ENCODE data around the gene RAB38. TPM values are rescaled to one million over a fixed set of nuclear protein-coding genes. Genes with fewer than 3 reads are reported as not detected.

RAB38 gene
- total RNA-seq, 2 experiments from 2014 or later: 0.28 to 0.44 TPM

DNA sequence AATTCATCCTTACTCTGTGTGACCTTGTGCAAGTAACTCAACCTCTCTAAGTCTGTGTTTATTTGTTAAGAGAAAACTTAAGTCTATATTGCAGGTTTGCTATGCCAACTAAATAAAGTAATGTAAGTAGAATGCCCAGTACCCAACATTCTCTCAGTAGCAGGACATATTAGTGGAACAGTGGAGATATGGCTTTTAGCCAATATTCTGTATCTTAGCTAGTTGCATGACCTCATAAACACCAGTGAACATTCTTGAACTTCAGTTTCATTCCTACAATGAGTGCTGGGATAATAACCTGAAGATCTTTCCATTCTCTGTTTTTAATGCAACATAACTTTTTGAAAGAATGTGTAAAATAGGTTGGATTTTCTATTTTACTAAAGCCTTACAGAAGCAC lies 77.0 kb downstream of the RAB38 start:
- Histone ChIP-seq H3K36me3 (ENCODE audit: insufficient read depth, low read length) (no peaks in the 10 kb centered on the region), H3K27me3 (ENCODE audit: control insufficient read depth in 1 of 2, insufficient read depth in 2 of 2, low read length in 2 of 2) (no peaks in the 10 kb centered on the region), H3K27ac (ENCODE audit: low read depth in 1 of 2, low read length in 2 of 2) (no peak overlapping the region), H3K4me1 (ENCODE audit: insufficient read depth, low read length) (no peaks in the 10 kb centered on the region), H3K4me3 (ENCODE audit: low read length) (no peak overlapping the region), H3K9me3 (ENCODE audit: control insufficient read depth in 1 of 2, insufficient read depth in 1 of 2, low read length in 2 of 2) (no peaks in the 10 kb centered on the region)
- ATAC-seq (ENCODE audit: poor library complexity) (no peak), DNase-seq (no peak)
- ChIA-PET CTCF (no interaction called here), POLR2A (no interaction called here)
- H3K27me3 Mint-ChIP-seq: no peaks in the 10 kb centered on the region
- H3K9me3 Mint-ChIP-seq: no peaks in the 10 kb centered on the region
- no peak overlapping the region for H3K4me3 Mint-ChIP-seq
- H3K27ac Mint-ChIP-seq: no peak overlapping the region
- no peak for TF ChIP-seq CTCF (IDR thresholded peaks at IDR 0.05)
- intact Hi-C loops (cut with DNase I, micrococcal nuclease): no loop called here
- H3K36me3 Mint-ChIP-seq (ENCODE audit: low read depth): no peaks in the 10 kb centered on the region
- H3K4me1 Mint-ChIP-seq (ENCODE audit: low read depth): no peaks in the 10 kb centered on the region

- no peak for TF ChIP-seq CTCF (IDR thresholded peaks at IDR 0.05)
- DNase-seq (no peak), ATAC-seq (ENCODE audit: poor library complexity) (no peak)
- intact Hi-C loops (cut with DNase I, micrococcal nuclease): no loop called here
- Mint-ChIP-seq H3K4me3 (no peak overlapping the region), H3K4me1 (ENCODE audit: low read depth) (no peaks in the 10 kb centered on the region), H3K27me3 (no peaks in the 10 kb centered on the region), H3K9me3 (no peaks in the 10 kb centered on the region), H3K36me3 (ENCODE audit: low read depth) (no peaks in the 10 kb centered on the region), H3K27ac (no peak overlapping the region)
- no peaks in the 10 kb centered on the region for H3K27me3 ChIP-seq (ENCODE audit: control insufficient read depth in 1 of 2, insufficient read depth in 2 of 2, low read length in 2 of 2)
- ChIA-PET POLR2A (no interaction called here), CTCF (no interaction called here)
- no peaks in the 10 kb centered on the region for H3K4me1 ChIP-seq (ENCODE audit: insufficient read depth, low read length)
- H3K9me3 ChIP-seq (ENCODE audit: control insufficient read depth in 1 of 2, insufficient read depth in 1 of 2, low read length in 2 of 2): no peaks in the 10 kb centered on the region
- H3K36me3 ChIP-seq (ENCODE audit: insufficient read depth, low read length): no peaks in the 10 kb centered on the region
- no peak overlapping the region for H3K27ac ChIP-seq (ENCODE audit: low read depth in 1 of 2, low read length in 2 of 2)
- no peak overlapping the region for H3K4me3 ChIP-seq (ENCODE audit: low read length)
Measured at GRCh38 chr11:88089134-88089533, 86.1 kb downstream of the RAB38 start.

- Mint-ChIP-seq H3K27ac (no peak overlapping the region), H3K9me3 (no peaks in the 10 kb centered on the region), H3K4me3 (no peak overlapping the region), H3K27me3 (no peaks in the 10 kb centered on the region), H3K36me3 (ENCODE audit: low read depth) (no peaks in the 10 kb centered on the region), H3K4me1 (ENCODE audit: low read depth) (no peaks in the 10 kb centered on the region)
- DNase-seq (no peak), ATAC-seq (ENCODE audit: poor library complexity) (no peak)
- no peak overlapping the region for H3K4me3 ChIP-seq (ENCODE audit: low read length)
- no peaks in the 10 kb centered on the region for H3K9me3 ChIP-seq (ENCODE audit: control insufficient read depth in 1 of 2, insufficient read depth in 1 of 2, low read length in 2 of 2)
- H3K36me3 ChIP-seq (ENCODE audit: insufficient read depth, low read length): no peaks in the 10 kb centered on the region
- intact Hi-C loops (cut with DNase I, micrococcal nuclease): no loop called here
- no peak overlapping the region for H3K27ac ChIP-seq (ENCODE audit: low read depth in 1 of 2, low read length in 2 of 2)
- H3K4me1 ChIP-seq (ENCODE audit: insufficient read depth, low read length): no peaks in the 10 kb centered on the region
- ChIA-PET CTCF (no interaction called here), POLR2A (no interaction called here)
- TF ChIP-seq CTCF (IDR thresholded peaks at IDR 0.05): no peak
- no peaks in the 10 kb centered on the region for H3K27me3 ChIP-seq (ENCODE audit: control insufficient read depth in 1 of 2, insufficient read depth in 2 of 2, low read length in 2 of 2)
Measured at GRCh38 chr11:88087337-88087736, 87.9 kb downstream of the RAB38 start.
